IMR-90 (cell line): Measurements from ENCODE around the gene MYL12B.

Experiments used
- BHLHE40 ChIP-seq: fragments of 150-350 bp; IDR thresholded peaks from 2 replicates; pipeline ENCODE4 v1.6.1; 2016; ENCODE audit warnings: mild to moderate bottlenecking, low read depth, low read length
- CEBPB ChIP-seq: IDR thresholded peaks from 2 replicates; pipeline ENCODE4 v1.6.1; 2012; ENCODE audit warnings: low read depth, low read length, improper control_type of control experiment
- CTCF ChIP-seq: conservative IDR thresholded peaks from 2 replicates; pipeline ENCODE4 v1.5.1; 2012; ENCODE audit warnings: mild to moderate bottlenecking, low read depth, low read length, improper control_type of control experiment
- ELK1 ChIP-seq: fragments of 150-350 bp; IDR thresholded peaks from 2 replicates; pipeline ENCODE4 v1.6.1; 2016; ENCODE audit warnings: low read depth, mild to moderate bottlenecking, low read length, moderate library complexity, borderline replicate concordance
- FOS ChIP-seq: fragments of 150-350 bp; IDR thresholded peaks from 2 replicates; pipeline ENCODE4 v1.6.1; 2016; ENCODE audit warnings: low read depth, low read length
- MAFK ChIP-seq: IDR thresholded peaks from 2 replicates; pipeline ENCODE4 v1.6.1; 2012; ENCODE audit warnings: low read depth, low read length, improper control_type of control experiment
- MXI1 ChIP-seq: IDR thresholded peaks from 2 replicates; pipeline ENCODE4 v1.6.1; 2012; ENCODE audit warnings: low read depth, mild to moderate bottlenecking, low read length, moderate library complexity, borderline replicate concordance
- POLR2A ChIP-seq: IDR thresholded peaks from 2 replicates; pipeline ENCODE4 v1.6.1; 2012; ENCODE audit warnings: mild to moderate bottlenecking, low read depth, low read length
- RCOR1 ChIP-seq: IDR thresholded peaks from 2 replicates; pipeline ENCODE4 v1.6.1; 2012; ENCODE audit warnings: mild to moderate bottlenecking, low read length, improper control_type of control experiment; ENCODE audit not compliant: insufficient replicate concordance
- RFX5 ChIP-seq: IDR thresholded peaks from 2 replicates; pipeline ENCODE4 v1.8.0; 2012; ENCODE audit warnings: low read depth, mild to moderate bottlenecking, low read length, moderate library complexity
- SMC3 ChIP-seq: fragments of 150-350 bp; IDR thresholded peaks from 2 replicates; pipeline ENCODE4 v1.6.1; 2016; ENCODE audit warnings: low read depth, mild to moderate bottlenecking, antibody characterized with exemption, low read length, moderate library complexity

- no peak for TF ChIP-seq CTCF
- no peak for TF ChIP-seq POLR2A
- TF ChIP-seq SMC3: no peak
- TF ChIP-seq BHLHE40: no peak
- TF ChIP-seq CEBPB: no peak
- no peak for TF ChIP-seq RCOR1
- TF ChIP-seq FOS: no peak
- TF ChIP-seq ELK1: no peak
- TF ChIP-seq MXI1: no peak
- no peak for TF ChIP-seq MAFK
- TF ChIP-seq RFX5: no peak
These were observed 43.8 kb upstream of the MYL12B start for GRCh38 chr18:3217948-3218647.
